PC-9 (cell line): ENCODE measurements around the gene PTPRO. TPM values are rescaled to one million over a fixed set of nuclear protein-coding genes. Genes with fewer than 3 reads are reported as not detected.

Source experiments
- BruUV-seq: library from RNA; stranded (reverse); fragments of 400-500 nt; replicated peaks from 2 replicates; lab custom pipeline; 2021; lab: Mats Ljungman, UMichigan
- CTCF ChIA-PET: fragments of 300-600 bp; sonication (Branson Sonifier 250); formaldehyde crosslinking; loops from one replicate; lab custom pipeline; 2022; ENCODE audit warnings: antibody characterized with exemption; lab: Charles Lee
- POLR2A ChIA-PET: fragments of 300-600 bp; sonication (Branson Sonifier 250); formaldehyde crosslinking; loops from one replicate; lab custom pipeline; 2022; ENCODE audit warnings: antibody characterized with exemption; ENCODE audit not compliant: unreplicated experiment; lab: Charles Lee
- DNase-seq, 2 experiments: peaks; one replicate each; pipeline versions ENCODE4 v3.0.0 to v3.0.0-alpha.2; 2015 to 2022; ENCODE audit warnings: mixed read lengths in 1 of 2
- H2AFZ ChIP-seq: fragments of 200-600 bp; sonication (generic); 2 replicates; pipeline ENCODE4 v1.8.1; 2017; ENCODE audit warnings: antibody characterized with exemption
- H3F3A ChIP-seq: fragments of 200-600 bp; sonication (generic); 2 replicates; pipeline ENCODE4 v1.8.1; 2017; ENCODE audit warnings: antibody characterized with exemption, mild to moderate bottlenecking, low read depth; ENCODE audit not compliant: insufficient read depth
- H3K27ac ChIP-seq: fragments of 200-600 bp; sonication (generic); 2 replicates; pipeline ENCODE4 v1.6.1; 2016; ENCODE audit warnings: mixed run types
- H3K27me3 ChIP-seq: fragments of 200-600 bp; sonication (generic); 2 replicates; pipeline ENCODE4 v1.6.1; 2016; ENCODE audit warnings: low read depth, mixed run types; ENCODE audit not compliant: insufficient read depth
- H3K36me3 ChIP-seq: fragments of 200-600 bp; sonication (generic); 2 replicates; pipeline ENCODE4 v1.6.1; 2016; ENCODE audit warnings: low read depth, mixed run types
- H3K4me1 ChIP-seq: fragments of 200-600 bp; sonication (generic); replicated peaks from 2 replicates; pipeline ENCODE4 v1.6.1; 2016; ENCODE audit warnings: mixed run types; ENCODE audit not compliant: insufficient read depth
- H3K4me2 ChIP-seq: fragments of 200-600 bp; sonication (generic); 2 replicates; pipeline ENCODE4 v1.6.1; 2017; ENCODE audit warnings: mixed run types
- H3K4me3 ChIP-seq: fragments of 200-600 bp; sonication (generic); 2 replicates; pipeline ENCODE4 v1.6.1; 2016; ENCODE audit warnings: mixed run types
- H3K79me2 ChIP-seq: fragments of 200-600 bp; sonication (generic); 2 replicates; pipeline ENCODE4 v1.6.1; 2017; ENCODE audit warnings: low read depth, mixed run types
- H3K9me2 ChIP-seq: fragments of 200-600 bp; sonication (generic); 2 replicates; pipeline ENCODE4 v1.8.1; 2017; ENCODE audit warnings: mild to moderate bottlenecking; ENCODE audit not compliant: insufficient read depth
- H3K9me3 ChIP-seq: fragments of 200-600 bp; sonication (generic); 2 replicates; pipeline ENCODE4 v1.8.1; 2016; ENCODE audit warnings: low read depth; ENCODE audit not compliant: insufficient read depth
- H4K20me1 ChIP-seq: fragments of 200-600 bp; sonication (generic); 2 replicates; pipeline ENCODE4 v1.8.1; 2017; ENCODE audit not compliant: insufficient read depth
- EZH2 ChIP-seq: fragments of 200-600 bp; sonication (generic); IDR thresholded peaks from 2 replicates; pipeline ENCODE4 v1.8.0; 2017; ENCODE audit warnings: antibody characterized with exemption, low read depth
- intact Hi-C: fragments of 100-400 bp; cut with micrococcal nuclease; formaldehyde crosslinking; loops from one replicate; pipeline ENCODE4 v1.10.0; 2022; ENCODE audit not compliant: unreplicated experiment
- total RNA-seq: library from RNA; stranded (reverse); gene quantifications from 2 replicates; pipeline ENCODE4 v1.2.3, GENCODE V29; 2021
- TF ChIP-seq, protein P1 (sequence below): fragments of 200-600 bp; sonication (generic); conservative IDR thresholded peaks from 2 replicates; pipeline ENCODE4 v1.6.1; 2017; ENCODE audit warnings: mixed run types, antibody characterized with exemption, mild to moderate bottlenecking, moderate library complexity

The PTPRO gene
- total RNA-seq, 1 experiment from 2014 or later, result not detected

- no peaks in the 10 kb centered on the region for H3K79me2 ChIP-seq
- BruUV-seq, result no TSS peak
- TF ChIP-seq, protein P1, sequence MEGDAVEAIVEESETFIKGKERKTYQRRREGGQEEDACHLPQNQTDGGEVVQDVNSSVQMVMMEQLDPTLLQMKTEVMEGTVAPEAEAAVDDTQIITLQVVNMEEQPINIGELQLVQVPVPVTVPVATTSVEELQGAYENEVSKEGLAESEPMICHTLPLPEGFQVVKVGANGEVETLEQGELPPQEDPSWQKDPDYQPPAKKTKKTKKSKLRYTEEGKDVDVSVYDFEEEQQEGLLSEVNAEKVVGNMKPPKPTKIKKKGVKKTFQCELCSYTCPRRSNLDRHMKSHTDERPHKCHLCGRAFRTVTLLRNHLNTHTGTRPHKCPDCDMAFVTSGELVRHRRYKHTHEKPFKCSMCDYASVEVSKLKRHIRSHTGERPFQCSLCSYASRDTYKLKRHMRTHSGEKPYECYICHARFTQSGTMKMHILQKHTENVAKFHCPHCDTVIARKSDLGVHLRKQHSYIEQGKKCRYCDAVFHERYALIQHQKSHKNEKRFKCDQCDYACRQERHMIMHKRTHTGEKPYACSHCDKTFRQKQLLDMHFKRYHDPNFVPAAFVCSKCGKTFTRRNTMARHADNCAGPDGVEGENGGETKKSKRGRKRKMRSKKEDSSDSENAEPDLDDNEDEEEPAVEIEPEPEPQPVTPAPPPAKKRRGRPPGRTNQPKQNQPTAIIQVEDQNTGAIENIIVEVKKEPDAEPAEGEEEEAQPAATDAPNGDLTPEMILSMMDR, result no peak
- no peak for TF ChIP-seq EZH2
- H3F3A ChIP-seq, result no peaks in the 10 kb centered on the region
- no peak overlapping the region for H3K4me3 ChIP-seq
- ChIA-PET POLR2A (no interaction called here), CTCF (no interaction called here)
- H3K4me2 ChIP-seq, result no peak overlapping the region
- no peak for DNase-seq
- H4K20me1 ChIP-seq, result no peaks in the 10 kb centered on the region
- intact Hi-C loops, result loop anchor here (5.0 to 10.0 kb wide), 4 partner anchors 294 to 889 kb away; no protein-coding TSS in a partner anchor
- H2AFZ ChIP-seq, result no peak overlapping the region
- no peaks in the 10 kb centered on the region for H3K4me1 ChIP-seq
- H3K9me3 ChIP-seq, result no peaks in the 10 kb centered on the region
- no peak overlapping the region for H3K27ac ChIP-seq
- no peaks in the 10 kb centered on the region for H3K27me3 ChIP-seq
- H3K9me2 ChIP-seq, result no peaks in the 10 kb centered on the region
- no peaks in the 10 kb centered on the region for H3K36me3 ChIP-seq
Measured at GRCh38 chr12:15520844-15521243, 198.5 kb downstream of the PTPRO start.

- Histone ChIP-seq H4K20me1 (no peaks in the 10 kb centered on the region), H3F3A (no peaks in the 10 kb centered on the region; the same call in 1 of the 2 replicates), H3K4me2 (no peak overlapping the region), H2AFZ (no peak overlapping the region), H3K36me3 (no peaks in the 10 kb centered on the region), H3K4me1 (0 out of 2 replicates have a peak, but pooled peaks cover 5% of the 10 kb centered on the region), H3K9me3 (no peaks in the 10 kb centered on the region), H3K27me3 (no peaks in the 10 kb centered on the region), H3K4me3 (no peak overlapping the region), H3K79me2 (no peaks in the 10 kb centered on the region), H3K9me2 (no peaks in the 10 kb centered on the region), H3K27ac (no peak overlapping the region)
- POLR2A ChIA-PET, result no interaction called here
- no peak for TF ChIP-seq EZH2
- TF ChIP-seq, protein P1, result peak; percentile 76
- DNase-seq, result peak in 1 of 2 experiments; percentile 56
- BruUV-seq, result no TSS peak
- intact Hi-C loops, result loop anchor here (1.0 to 10.0 kb wide), 8 partner anchors 246 to 890 kb away; no protein-coding TSS in a partner anchor
- CTCF ChIA-PET, result interaction anchor here (0.6 to 1.0 kb wide), 2 partner anchors 288 to 369 kb away, joined by 3 read pairs; no protein-coding TSS in a partner anchor
Measured at GRCh38 chr12:15522574-15523187, 200.4 kb downstream of the PTPRO start.

DNA sequence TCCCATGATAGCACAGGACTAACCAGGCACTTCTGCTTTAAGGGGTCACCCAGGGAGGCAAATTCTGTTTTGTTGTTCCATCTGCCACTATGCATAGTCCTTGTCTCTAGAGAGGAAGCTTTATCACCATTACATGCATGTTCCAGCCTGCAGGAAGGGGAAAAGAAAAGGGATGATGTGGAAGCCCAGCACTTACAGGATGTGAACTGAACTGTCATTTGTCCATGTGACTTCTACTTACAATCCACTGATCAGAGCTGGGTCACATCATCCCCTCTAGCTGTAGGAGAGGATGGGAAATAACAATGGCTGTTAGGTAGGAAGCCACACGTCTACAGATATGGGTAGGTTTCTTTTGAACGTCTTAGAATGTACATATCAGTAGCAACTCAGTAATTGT lies 203.1 kb downstream of the PTPRO start:
- no TSS peak for BruUV-seq
- H3K36me3 ChIP-seq, result no peaks in the 10 kb centered on the region
- H3K79me2 ChIP-seq, result no peaks in the 10 kb centered on the region
- H3K4me1 ChIP-seq, result 0 out of 2 replicates have a peak, but pooled peaks cover 5% of the 10 kb centered on the region
- no peaks in the 10 kb centered on the region; the same call in 1 of the 2 replicates for H3F3A ChIP-seq
- H2AFZ ChIP-seq, result no peak overlapping the region
- ChIA-PET CTCF (interaction anchor here (1.1 kb wide), 1 partner anchor 249 kb away, joined by 3 read pairs; no protein-coding TSS in a partner anchor), POLR2A (no interaction called here)
- no peaks in the 10 kb centered on the region for H3K27me3 ChIP-seq
- no peak for DNase-seq
- no peak overlapping the region for H3K4me3 ChIP-seq
- no peak for TF ChIP-seq EZH2
- TF ChIP-seq, protein P1, result no peak
- no peak overlapping the region for H3K27ac ChIP-seq
- no peaks in the 10 kb centered on the region for H3K9me3 ChIP-seq
- no peaks in the 10 kb centered on the region for H3K9me2 ChIP-seq
- no peaks in the 10 kb centered on the region for H4K20me1 ChIP-seq
- H3K4me2 ChIP-seq, result no peak overlapping the region
- intact Hi-C loops, result loop anchor here (10.0 kb wide), 1 partner anchor 371 kb away; no protein-coding TSS in a partner anchor
